WTC11 (cell line): Measurements from ENCODE around the gene IP6K3. TPM values are rescaled to one million over a fixed set of nuclear protein-coding genes. Genes with fewer than 3 reads are reported as not detected.

Experiments
- ATAC-seq: fragments of 200-7000 bp; cut with Tn5 transposase; 2 replicates; pipeline ENCODE4 v1.10.0; 2021; ENCODE audit warnings: mild to moderate bottlenecking, moderate library complexity
- CTCF ChIA-PET: fragments of 300-600 bp; sonication (Branson Sonifier 250); formaldehyde crosslinking; loops from one replicate; lab custom pipeline; 2021; ENCODE audit warnings: antibody characterized with exemption; lab: Charles Lee
- POLR2A ChIA-PET: fragments of 350-600 bp; sonication (Branson Sonifier 250); formaldehyde crosslinking; loops from one replicate; lab custom pipeline; 2021; ENCODE audit warnings: antibody characterized with exemption; lab: Charles Lee
- DNase-seq: peaks from one replicate; pipeline ENCODE4 v3.0.0; 2021; ENCODE audit warnings: low spot score
- H3K27ac Mint-ChIP-seq: 2 replicates; pipeline ENCODE4 v1.8.0; 2021; ENCODE audit warnings: mixed read lengths
- H3K27me3 Mint-ChIP-seq: 2 replicates; pipeline ENCODE4 v1.8.0; 2021; ENCODE audit warnings: low read depth, mild to moderate bottlenecking, moderate library complexity, mixed read lengths
- H3K36me3 Mint-ChIP-seq: 2 replicates; pipeline ENCODE4 v1.8.0; 2021; ENCODE audit warnings: mixed read lengths
- H3K4me1 Mint-ChIP-seq: 2 replicates; pipeline ENCODE4 v1.8.0; 2022; ENCODE audit warnings: mixed read lengths
- H3K4me3 Mint-ChIP-seq: 2 replicates; pipeline ENCODE4 v1.8.0; 2021; ENCODE audit warnings: mild to moderate bottlenecking, moderate library complexity, mixed read lengths
- H3K9me3 Mint-ChIP-seq: 2 replicates; pipeline ENCODE4 v1.8.0; 2021; ENCODE audit warnings: mixed read lengths
- E2F5 ChIP-seq: sonication (generic); formaldehyde crosslinking; IDR thresholded peaks from 2 replicates; pipeline ENCODE4 v1.8.1; 2022; ENCODE audit warnings: mild to moderate bottlenecking, moderate library complexity, missing genetic modification reagents
- HMGA2 ChIP-seq: fragments of 250-450 bp; sonication (Bioruptor Pico); IDR thresholded peaks from 2 replicates; pipeline ENCODE4 v1.4.0; 2021; ENCODE audit warnings: mild to moderate bottlenecking, moderate library complexity
- MLX ChIP-seq: sonication (generic); formaldehyde crosslinking; IDR thresholded peaks from 2 replicates; pipeline ENCODE4 v1.8.1; 2023; ENCODE audit warnings: mild to moderate bottlenecking, missing genetic modification reagents, moderate library complexity
- NR2C2 ChIP-seq: sonication (generic); formaldehyde crosslinking; IDR thresholded peaks from 2 replicates; pipeline ENCODE4 v1.8.0; 2022; ENCODE audit warnings: mild to moderate bottlenecking, missing genetic modification reagents
- NR3C1 ChIP-seq: sonication (generic); formaldehyde crosslinking; conservative IDR thresholded peaks from 2 replicates; pipeline ENCODE4 v1.8.1; 2023; ENCODE audit warnings: low read depth, mild to moderate bottlenecking, missing genetic modification reagents
- PRRX2 ChIP-seq: fragments of 250-450 bp; sonication (Bioruptor Pico); IDR thresholded peaks from 2 replicates; pipeline ENCODE4 v1.8.0; 2021; ENCODE audit warnings: mild to moderate bottlenecking
- TEAD1 ChIP-seq: sonication (generic); formaldehyde crosslinking; IDR thresholded peaks from 2 replicates; pipeline ENCODE4 v1.8.0; 2022; ENCODE audit warnings: mild to moderate bottlenecking, missing genetic modification reagents
- ZBTB43 ChIP-seq: sonication (generic); formaldehyde crosslinking; IDR thresholded peaks from 2 replicates; pipeline ENCODE4 v1.8.1; 2023; ENCODE audit warnings: mild to moderate bottlenecking, missing genetic modification reagents
- ZNF138 ChIP-seq: sonication (generic); formaldehyde crosslinking; conservative IDR thresholded peaks from 2 replicates; pipeline ENCODE4 v1.8.1; 2022; ENCODE audit warnings: mild to moderate bottlenecking, moderate library complexity, missing genetic modification reagents
- ZNF219 ChIP-seq: sonication (generic); formaldehyde crosslinking; IDR thresholded peaks from 2 replicates; pipeline ENCODE4 v1.8.0; 2023; ENCODE audit warnings: missing genetic modification reagents, mild to moderate bottlenecking, borderline replicate concordance
- ZNF396 ChIP-seq: fragments of 250-450 bp; sonication (Bioruptor Pico); IDR thresholded peaks from 2 replicates; pipeline ENCODE4 v1.8.0; 2021; ENCODE audit warnings: mild to moderate bottlenecking, moderate library complexity, borderline replicate concordance
- ZNF423 ChIP-seq: fragments of 250-450 bp; sonication (Bioruptor Pico); IDR thresholded peaks from 2 replicates; pipeline ENCODE4 v2.1.2; 2022; ENCODE audit warnings: mild to moderate bottlenecking, moderate library complexity
- total RNA-seq: library from RNA; stranded (reverse); gene quantifications from 3 replicates; pipeline ENCODE4 v1.2.3, GENCODE V29; 2021
- TF ChIP-seq, protein P1 (sequence below): sonication (generic); formaldehyde crosslinking; IDR thresholded peaks from 2 replicates; pipeline ENCODE4 v1.8.0; 2023; ENCODE audit warnings: missing genetic modification reagents, mild to moderate bottlenecking, borderline replicate concordance
- TF ChIP-seq, protein P2 (sequence below): sonication (generic); formaldehyde crosslinking; conservative IDR thresholded peaks from 2 replicates; pipeline ENCODE4 v1.8.1; 2022; ENCODE audit warnings: mild to moderate bottlenecking, missing genetic modification reagents
- TF ChIP-seq, protein P3 (sequence below): sonication (generic); formaldehyde crosslinking; IDR thresholded peaks from 2 replicates; pipeline ENCODE4 v1.8.0; 2022; ENCODE audit warnings: mild to moderate bottlenecking, missing genetic modification reagents
- TF ChIP-seq, protein P4 (sequence below): sonication (generic); formaldehyde crosslinking; IDR thresholded peaks from 2 replicates; pipeline ENCODE4 v1.8.0; 2022; ENCODE audit warnings: mild to moderate bottlenecking, missing genetic modification reagents

IP6K3 gene
- total RNA-seq, 1 experiment from 2014 or later: 1.1 TPM

- TF ChIP-seq NR3C1 (CRISPR knock-in tag) (no peak), TEAD1 (CRISPR knock-in tag) (no peak), MLX (no peak), ZNF219 (CRISPR knock-in tag) (no peak), PRRX2 (CRISPR knock-in tag) (no peak), E2F5 (no peak)
- TF ChIP-seq, protein P1, sequence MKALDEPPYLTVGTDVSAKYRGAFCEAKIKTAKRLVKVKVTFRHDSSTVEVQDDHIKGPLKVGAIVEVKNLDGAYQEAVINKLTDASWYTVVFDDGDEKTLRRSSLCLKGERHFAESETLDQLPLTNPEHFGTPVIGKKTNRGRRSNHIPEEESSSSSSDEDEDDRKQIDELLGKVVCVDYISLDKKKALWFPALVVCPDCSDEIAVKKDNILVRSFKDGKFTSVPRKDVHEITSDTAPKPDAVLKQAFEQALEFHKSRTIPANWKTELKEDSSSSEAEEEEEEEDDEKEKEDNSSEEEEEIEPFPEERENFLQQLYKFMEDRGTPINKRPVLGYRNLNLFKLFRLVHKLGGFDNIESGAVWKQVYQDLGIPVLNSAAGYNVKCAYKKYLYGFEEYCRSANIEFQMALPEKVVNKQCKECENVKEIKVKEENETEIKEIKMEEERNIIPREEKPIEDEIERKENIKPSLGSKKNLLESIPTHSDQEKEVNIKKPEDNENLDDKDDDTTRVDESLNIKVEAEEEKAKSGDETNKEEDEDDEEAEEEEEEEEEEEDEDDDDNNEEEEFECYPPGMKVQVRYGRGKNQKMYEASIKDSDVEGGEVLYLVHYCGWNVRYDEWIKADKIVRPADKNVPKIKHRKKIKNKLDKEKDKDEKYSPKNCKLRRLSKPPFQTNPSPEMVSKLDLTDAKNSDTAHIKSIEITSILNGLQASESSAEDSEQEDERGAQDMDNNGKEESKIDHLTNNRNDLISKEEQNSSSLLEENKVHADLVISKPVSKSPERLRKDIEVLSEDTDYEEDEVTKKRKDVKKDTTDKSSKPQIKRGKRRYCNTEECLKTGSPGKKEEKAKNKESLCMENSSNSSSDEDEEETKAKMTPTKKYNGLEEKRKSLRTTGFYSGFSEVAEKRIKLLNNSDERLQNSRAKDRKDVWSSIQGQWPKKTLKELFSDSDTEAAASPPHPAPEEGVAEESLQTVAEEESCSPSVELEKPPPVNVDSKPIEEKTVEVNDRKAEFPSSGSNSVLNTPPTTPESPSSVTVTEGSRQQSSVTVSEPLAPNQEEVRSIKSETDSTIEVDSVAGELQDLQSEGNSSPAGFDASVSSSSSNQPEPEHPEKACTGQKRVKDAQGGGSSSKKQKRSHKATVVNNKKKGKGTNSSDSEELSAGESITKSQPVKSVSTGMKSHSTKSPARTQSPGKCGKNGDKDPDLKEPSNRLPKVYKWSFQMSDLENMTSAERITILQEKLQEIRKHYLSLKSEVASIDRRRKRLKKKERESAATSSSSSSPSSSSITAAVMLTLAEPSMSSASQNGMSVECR (CRISPR knock-in tag): no peak
- TF ChIP-seq, protein P2, sequence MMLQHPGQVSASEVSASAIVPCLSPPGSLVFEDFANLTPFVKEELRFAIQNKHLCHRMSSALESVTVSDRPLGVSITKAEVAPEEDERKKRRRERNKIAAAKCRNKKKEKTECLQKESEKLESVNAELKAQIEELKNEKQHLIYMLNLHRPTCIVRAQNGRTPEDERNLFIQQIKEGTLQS (CRISPR knock-in tag): no peak
- TF ChIP-seq, protein P3, sequence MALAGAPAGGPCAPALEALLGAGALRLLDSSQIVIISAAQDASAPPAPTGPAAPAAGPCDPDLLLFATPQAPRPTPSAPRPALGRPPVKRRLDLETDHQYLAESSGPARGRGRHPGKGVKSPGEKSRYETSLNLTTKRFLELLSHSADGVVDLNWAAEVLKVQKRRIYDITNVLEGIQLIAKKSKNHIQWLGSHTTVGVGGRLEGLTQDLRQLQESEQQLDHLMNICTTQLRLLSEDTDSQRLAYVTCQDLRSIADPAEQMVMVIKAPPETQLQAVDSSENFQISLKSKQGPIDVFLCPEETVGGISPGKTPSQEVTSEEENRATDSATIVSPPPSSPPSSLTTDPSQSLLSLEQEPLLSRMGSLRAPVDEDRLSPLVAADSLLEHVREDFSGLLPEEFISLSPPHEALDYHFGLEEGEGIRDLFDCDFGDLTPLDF (CRISPR knock-in tag): no peak
- TF ChIP-seq, all 79 proteins: peak for 0
- Mint-ChIP-seq H3K27me3 (no peaks in the 10 kb centered on the region), H3K4me3 (no peak overlapping the region), H3K4me1 (no peaks in the 10 kb centered on the region), H3K27ac (no peak overlapping the region), H3K9me3 (no peaks in the 10 kb centered on the region), H3K36me3 (peaks cover 59% of the 10 kb centered on the region)
- DNase-seq: no peak
- CTCF ChIA-PET: no interaction called here
- POLR2A ChIA-PET: no interaction called here
- ATAC-seq: no peak
These were observed 61.7 kb downstream of the IP6K3 start for GRCh38 chr6:33684983-33685382.

GRCh38 chr6:33684428-33684896 is 62.2 kb downstream of the IP6K3 start:
- no peaks in the 10 kb centered on the region for H3K4me1 Mint-ChIP-seq
- H3K27me3 Mint-ChIP-seq: no peaks in the 10 kb centered on the region
- CTCF ChIA-PET: interaction anchor here (2.8 kb wide), 1 partner anchor 16 kb away, joined by 9 read pairs; no protein-coding TSS in a partner anchor

More at GRCh38 chr6:33684428-33684896, 62.2 kb downstream of the IP6K3 start:
- no peak for TF ChIP-seq NR2C2 (CRISPR knock-in tag)
- no peak for TF ChIP-seq ZNF423 (CRISPR knock-in tag)
- no peak for TF ChIP-seq ZNF396 (CRISPR knock-in tag)
- TF ChIP-seq ZNF138 (CRISPR knock-in tag): no peak
- TF ChIP-seq HMGA2 (CRISPR knock-in tag): no peak
- TF ChIP-seq, protein P4, sequence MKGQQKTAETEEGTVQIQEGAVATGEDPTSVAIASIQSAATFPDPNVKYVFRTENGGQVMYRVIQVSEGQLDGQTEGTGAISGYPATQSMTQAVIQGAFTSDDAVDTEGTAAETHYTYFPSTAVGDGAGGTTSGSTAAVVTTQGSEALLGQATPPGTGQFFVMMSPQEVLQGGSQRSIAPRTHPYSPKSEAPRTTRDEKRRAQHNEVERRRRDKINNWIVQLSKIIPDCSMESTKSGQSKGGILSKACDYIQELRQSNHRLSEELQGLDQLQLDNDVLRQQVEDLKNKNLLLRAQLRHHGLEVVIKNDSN: no peak
- no peak for TF ChIP-seq ZBTB43 (CRISPR knock-in tag)
- TF ChIP-seq, all 79 proteins: peak for 0
- POLR2A ChIA-PET: no interaction called here
- Mint-ChIP-seq H3K36me3 (peaks cover 58% of the 10 kb centered on the region), H3K9me3 (no peaks in the 10 kb centered on the region), H3K27ac (no peak overlapping the region), H3K4me3 (no peak overlapping the region)
- ATAC-seq (no peak), DNase-seq (no peak)
